Activated CD8-positive, alpha-beta memory T cell treated with anti-CD3 and anti-CD28 coated beads, Interleukin-2, amount 50 U/mL, for 1 hour (primary cell): ENCODE measurements around the gene CLEC14A.

Experiments
- DNase-seq: peaks from one replicate; pipeline ENCODE4 v3.0.0-alpha.2; 2020; ENCODE audit errors: extremely low read depth

Gene CLEC14A

DNA sequence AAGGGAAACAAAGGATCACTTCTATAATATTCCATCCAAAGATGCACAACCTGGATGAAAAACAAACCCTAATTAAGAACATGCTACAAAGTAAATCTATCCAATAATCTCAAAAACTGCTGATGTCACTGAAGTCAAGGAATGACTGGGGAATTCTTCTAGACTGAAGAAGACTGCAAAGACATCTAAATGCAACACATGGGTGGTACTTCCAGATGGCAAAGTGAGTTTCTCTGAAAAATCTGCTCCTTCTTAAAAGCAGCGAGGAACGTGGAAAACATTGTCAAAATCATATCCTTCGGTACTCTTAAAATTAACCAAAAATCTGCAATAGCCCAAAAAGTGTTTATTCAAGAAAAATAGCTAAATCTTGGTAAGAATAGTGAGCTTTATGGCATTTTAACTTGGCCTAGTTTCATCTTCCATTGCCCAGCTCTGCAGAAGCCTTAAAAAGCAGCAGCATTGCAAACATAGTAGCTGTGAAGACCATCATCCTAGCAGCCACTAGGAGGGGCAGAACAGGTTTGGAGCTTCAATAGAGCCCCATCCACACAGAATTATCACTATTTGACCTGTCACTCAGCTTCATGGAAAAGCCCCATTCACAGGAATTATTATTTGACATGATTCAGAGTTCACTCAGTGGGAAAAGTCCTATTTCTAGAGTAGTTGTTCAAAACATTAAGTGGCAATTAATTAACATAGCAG is 7.4 kb downstream of the CLEC14A start:
- no peak for DNase-seq

DNA sequence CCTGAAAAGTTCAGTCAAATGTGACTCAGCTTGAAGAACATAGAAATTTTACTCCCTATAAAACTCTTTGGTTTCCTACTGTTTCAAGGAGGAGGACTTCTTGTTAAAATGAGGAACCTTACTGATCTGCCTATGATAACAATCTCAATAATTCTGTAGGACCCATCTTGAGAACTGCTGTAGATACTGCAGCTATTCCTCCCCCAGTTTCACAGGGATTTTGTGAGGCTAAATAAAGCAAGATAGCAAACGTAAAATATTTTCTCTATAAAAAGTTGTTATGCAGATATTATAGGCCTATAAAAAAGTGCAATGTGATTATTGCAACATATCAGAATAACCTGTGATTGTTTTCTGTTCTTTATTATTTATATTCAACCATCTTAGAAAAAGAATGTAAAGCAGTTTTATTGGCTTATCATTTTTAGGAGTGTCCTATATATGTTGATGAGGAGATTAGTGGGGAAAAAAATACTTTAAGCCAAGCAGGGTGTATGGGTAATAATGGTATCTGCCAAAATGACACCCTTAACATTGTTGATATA is 12.1 kb downstream of the CLEC14A start:
- DNase-seq = no peak

DNA sequence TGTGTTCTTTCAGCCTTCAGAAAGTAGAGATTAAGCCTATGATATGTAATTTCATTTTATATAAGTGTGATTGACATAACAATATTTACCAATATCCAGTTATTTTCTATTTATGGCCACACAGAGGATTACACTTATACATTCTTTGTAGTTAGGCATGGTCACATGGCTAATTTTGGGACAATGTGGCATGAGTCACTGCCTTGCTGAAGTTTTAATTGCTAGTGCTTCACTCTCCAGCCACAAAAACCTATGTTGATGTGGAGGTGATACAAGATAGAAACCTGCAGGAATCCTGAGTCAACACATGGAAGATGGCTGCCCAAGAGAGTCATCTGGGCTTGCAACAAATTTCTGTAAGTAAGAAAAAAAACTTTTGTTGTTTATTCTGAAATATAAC is 17.0 kb downstream of the CLEC14A start:
- DNase-seq = no peak

DNA sequence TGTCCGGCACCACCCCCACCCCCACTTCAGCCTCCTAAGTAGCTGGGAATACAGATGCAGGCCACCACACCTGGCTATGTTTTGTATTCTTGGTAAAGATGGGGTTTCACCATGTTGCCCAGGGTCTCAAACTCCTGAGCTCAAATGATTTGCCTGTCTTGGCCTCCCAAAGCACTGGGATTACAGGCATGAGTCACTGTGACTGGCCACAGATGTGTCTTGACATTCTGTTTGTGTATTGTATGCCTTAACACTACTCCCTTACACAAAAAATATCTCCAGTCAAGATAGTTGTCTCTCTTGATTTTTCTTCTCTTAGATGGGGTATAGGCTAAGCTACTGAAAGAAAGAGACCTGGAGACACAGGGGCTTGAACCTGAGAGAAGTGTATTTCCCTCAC is 17.6 kb downstream of the CLEC14A start:
- no peak for DNase-seq

DNA sequence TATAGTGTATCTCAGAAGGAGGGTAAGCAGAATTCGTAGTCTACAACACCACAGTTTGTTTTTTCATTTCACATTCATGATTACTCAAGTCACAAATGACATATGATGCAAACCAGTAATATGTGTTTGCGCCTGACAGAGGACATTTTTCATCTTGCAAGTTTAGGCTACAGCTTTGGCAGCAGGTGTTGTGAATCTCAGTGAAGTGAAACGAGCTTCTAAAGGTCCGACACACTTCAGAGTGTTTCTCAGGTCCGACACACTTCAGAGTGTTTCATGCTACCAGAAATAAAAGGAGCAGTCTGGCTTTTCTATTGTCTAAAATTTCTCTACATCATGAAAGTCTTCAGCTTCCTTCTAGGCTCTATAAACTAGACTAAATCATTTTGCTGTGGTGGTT is 22.7 kb downstream of the CLEC14A start:
- no peak for DNase-seq

DNA sequence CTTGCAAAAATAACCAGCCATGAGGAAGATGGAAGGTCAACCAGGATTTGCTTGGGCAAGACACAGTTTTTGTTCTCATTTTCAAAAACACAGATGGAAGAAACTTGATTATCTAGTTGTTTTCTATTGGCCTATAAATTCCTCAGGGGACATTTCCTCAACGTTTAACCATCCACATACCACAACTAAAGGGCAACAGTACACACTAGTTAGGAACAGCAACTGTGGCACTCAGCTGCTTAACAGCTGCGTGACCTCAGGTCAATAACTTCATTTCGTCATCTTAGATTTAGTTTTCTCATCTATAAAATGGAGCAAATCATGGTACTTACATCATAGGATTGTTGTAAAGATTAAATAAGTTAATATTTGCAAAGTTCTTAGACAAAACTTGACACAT is 29.5 kb downstream of the CLEC14A start:
- no peak for DNase-seq

DNA sequence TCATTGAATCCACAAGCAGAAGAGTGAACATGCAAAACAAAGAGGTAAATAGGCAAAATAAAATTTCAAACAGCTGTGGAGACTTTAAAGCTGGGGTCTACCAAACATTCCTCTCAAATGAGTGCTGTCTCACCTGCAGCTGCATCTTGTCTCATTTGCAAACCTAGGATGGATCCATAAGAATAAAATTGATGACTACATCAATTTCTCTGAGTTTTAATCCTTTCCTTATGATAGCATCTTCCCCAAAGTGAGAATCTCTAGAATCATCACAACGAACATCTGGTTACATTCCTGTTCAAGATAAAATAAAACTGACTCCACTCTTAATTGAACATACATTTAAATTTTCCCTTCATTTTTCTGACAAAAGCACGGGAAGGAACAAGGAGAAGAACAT is 29.9 kb downstream of the CLEC14A start:
- DNase-seq = no peak

DNA sequence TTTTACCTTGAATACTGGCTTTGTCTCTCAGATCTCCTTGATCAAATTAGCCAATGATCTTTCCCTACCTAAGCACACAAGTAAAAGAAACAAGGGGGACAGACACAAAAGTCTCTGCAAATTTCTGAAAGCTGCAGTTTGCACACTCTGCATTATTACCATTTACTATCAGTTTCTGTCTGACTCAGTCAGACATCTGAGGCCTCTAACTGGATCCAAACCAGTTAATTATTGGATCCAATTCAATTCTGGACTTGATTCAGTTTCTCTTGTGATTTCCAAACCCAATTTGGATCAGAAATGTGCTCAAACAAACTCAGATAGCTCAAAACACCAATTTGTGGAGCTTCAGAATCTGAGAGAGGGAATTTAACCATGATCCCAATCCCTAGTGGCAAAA is 31.6 kb downstream of the CLEC14A start:
- no peak for DNase-seq

DNA sequence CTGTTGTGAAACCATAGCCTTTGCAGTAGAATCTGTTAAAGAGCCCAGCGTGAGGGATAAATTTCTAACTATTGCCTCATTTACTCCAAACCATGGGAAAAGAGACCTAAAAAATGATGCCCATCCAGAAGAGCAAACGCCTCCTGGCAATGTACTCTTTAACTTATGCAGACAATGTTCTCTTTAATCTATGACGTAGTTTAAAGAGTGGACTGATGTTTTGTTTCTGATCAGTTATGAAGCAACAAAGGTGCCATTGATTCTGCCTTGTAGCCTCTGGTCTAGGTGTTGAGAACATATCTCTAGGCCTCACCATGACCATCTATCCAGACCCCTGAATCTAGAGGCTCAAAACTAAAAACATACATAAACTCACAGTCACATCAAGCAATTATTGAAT is 34.8 kb downstream of the CLEC14A start:
- no peak for DNase-seq

DNA sequence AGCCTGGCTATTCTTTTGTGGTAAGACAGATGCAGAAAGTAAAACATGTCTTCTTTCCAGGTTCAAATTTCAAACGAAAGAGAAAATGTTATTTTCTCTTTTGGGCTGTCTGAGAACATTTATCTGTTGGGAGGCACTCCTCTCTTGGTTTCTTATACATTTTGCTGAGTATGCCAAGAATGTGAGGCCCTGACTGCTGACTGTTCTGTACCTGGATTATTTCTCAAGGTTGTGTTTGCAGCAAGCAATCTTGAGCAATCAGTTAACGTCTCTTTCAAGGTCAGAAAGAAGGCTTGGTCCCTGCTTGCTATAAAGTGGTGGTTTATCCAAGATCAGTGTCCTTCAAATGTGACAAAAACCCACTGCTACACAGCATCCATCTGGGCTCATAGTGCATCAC is 38.3 kb downstream of the CLEC14A start:
- DNase-seq = no peak

DNA sequence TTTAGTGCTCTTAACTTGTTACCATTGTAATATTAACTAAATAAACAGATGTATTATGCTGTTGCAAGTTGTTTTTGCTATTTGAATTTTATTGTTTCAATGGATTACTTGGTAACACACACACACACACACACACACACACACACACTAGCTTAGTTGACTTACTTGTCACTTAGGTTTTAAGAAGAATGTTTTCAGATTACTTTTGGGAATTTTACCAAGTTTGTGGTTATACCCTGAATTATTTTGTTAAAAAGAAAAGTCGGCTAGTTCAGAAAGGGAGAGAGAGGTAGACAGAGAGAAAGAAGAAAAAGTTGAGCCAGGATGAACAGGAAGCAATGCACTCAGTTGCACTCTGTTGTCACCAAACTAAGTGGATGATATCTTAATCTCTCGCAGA is 42.9 kb downstream of the CLEC14A start:
- no peak for DNase-seq

DNA sequence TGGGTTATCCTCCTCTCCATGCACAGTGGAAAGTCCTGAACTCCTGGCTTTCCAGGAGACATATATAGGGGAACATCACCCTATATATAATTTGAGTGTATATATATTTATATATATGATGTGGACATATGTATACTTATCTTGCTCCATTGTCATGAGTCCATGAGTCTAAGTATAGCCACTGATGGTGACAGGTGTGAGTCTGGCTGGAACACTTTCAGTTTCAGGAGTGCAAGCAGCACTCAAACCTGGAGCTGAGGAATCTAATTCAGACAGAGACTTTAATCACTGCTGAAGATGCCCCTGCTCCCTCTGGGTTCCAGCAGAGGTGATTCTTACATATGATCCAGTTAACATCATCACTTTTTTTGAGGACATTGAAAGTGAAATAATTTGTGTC is 43.8 kb downstream of the CLEC14A start:
- DNase-seq = no peak

DNA sequence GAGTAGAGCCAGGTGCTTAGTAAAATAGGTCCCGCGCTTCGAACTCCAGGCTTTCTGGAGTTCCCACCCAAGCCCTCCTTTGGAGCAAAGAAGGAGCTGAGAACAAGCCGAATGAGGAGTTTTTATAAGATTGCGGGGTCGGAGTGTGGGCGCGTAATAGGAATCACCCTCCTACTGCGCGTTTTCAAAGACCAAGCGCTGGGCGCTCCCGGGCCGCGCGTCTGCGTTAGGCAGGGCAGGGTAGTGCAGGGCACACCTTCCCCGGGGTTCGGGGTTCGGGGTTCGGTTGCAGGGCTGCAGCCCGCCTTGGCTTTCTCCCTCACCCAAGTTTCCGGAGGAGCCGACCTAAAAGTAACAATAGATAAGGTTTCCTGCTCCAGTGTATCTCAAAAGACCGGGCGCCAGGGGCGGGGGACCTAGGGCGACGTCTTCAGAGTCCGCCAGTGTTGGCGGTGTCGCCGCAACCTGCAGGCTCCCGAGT is 44.6 kb downstream of the CLEC14A start:
- DNase-seq = no peak

DNA sequence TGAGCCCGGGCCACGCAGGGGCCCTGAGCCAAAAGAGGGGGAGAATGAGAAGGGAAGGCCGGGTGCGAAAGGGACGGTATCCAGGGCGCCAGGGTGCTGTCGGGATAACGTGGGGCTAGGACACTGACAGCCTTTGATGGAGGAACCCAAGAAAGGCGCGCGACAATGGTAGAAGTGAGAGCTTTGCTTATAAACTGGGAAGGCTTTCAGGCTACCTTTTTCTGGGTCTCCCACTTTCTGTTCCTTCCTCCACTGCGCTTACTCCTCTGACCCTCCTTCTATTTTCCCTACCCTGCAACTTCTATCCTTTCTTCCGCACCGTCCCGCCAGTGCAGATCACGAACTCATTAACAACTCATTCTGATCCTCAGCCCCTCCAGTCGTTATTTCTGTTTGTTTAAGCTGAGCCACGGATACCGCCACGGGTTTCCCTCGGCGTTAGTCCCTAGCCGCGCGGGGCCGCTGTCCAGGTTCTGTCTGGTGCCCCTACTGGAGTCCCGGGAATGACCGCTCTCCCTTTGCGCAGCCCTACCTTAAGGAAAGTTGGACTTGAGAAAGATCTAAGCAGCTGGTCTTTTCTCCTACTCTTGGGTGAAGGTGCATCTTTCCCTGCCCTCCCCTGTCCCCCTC is 45.2 kb downstream of the CLEC14A start:
- DNase-seq = no peak

DNA sequence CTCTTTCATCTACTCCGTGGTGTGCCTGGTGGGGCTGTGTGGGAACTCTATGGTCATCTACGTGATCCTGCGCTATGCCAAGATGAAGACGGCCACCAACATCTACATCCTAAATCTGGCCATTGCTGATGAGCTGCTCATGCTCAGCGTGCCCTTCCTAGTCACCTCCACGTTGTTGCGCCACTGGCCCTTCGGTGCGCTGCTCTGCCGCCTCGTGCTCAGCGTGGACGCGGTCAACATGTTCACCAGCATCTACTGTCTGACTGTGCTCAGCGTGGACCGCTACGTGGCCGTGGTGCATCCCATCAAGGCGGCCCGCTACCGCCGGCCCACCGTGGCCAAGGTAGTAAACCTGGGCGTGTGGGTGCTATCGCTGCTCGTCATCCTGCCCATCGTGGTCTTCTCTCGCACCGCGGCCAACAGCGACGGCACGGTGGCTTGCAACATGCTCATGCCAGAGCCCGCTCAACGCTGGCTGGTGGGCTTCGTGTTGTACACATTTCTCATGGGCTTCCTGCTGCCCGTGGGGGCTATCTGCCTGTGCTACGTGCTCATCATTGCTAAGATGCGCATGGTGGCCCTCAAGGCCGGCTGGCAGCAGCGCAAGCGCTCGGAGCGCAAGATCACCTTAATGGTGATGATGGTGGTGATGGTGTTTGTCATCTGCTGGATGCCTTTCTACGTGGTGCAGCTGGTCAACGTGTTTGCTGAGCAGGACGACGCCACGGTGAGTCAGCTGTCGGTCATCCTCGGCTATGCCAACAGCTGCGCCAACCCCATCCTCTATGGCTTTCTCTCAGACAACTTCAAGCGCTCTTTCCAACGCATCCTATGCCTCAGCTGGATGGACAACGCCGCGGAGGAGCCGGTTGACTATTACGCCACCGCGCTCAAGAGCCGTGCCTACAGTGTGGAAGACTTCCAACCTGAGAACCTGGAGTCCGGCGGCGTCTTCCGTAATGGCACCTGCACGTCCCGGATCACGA is 46.0 kb downstream of the CLEC14A start:
- no peak for DNase-seq

DNA sequence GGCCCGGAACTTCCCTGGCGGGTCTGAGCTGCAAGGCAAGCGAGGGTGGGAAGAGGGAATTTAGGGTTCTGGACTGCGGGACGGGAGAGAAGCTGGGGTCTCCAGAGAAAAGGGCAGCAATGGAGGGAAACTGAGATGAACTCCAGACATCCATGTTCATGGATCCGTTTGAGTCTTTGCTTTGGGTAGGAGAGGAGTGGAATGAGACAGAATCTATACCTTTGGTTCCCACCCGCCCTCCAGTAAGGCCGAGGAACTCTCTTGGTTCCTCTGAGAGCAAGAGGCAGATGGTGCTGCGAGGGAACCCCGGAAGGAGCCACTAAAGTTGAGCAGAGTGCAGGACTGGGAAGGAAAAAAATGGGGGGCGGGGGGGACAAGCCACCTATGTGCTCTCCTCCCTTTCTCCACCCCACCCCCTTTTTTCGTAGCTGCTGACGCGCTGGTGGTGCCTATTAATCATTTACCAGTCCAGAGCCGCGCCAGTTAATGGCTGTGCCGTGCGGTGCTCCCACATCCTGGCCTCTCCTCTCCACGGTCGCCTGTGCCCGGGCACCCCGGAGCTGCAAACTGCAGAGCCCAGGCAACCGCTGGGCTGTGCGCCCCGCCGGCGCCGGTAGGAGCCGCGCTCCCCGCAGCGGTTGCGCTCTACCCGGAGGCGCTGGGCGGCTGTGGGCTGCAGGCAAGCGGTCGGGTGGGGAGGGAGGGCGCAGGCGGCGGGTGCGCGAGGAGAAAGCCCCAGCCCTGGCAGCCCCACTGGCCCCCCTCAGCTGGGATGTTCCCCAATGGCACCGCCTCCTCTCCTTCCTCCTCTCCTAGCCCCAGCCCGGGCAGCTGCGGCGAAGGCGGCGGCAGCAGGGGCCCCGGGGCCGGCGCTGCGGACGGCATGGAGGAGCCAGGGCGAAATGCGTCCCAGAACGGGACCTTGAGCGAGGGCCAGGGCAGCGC is 47.0 kb downstream of the CLEC14A start:
- DNase-seq = no peak

DNA sequence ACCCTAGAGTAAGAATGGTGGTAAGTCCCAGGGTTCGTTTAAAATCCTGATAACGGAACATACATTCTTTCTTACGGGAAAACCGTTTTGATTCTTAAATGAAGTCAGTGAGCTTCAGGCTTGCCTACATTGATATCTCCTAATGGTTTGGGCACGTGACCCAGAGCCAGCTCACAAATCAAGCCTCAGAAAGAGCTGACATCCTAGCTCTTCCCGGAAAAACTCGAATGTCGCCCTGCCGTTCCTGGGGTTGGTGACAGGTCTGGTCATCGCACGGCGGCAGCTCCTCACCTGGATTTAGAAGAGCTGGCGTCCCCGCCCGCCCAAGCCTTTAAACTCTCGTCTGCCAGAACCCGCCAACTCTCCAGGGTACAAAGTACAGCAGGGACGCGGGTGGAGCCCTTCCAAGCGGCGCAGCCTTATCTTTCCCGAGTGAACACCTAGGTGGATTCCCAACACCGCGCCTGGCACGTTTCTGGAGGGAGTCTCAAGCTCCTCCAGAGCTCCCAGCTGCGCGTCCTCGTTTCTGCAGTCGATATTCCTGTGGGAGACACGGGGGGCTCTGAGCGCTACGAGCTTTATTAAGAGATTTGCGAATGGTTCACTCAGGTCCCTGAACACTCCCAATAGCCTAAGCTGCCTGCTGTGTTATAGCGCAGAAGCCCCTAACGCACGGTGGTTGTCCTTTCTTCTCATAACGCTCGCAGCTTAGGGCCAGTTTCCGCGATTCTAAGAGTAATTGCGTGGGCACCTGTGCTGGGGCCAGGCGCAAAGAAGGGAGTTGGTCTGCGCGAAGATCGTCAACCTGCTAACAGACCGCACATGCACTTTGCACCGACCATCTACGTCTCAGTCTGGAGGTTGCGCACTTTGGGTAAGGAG is 47.9 kb downstream of the CLEC14A start, which contains the start of gene SSTR1:
TSS of gene SSTR1 (plus strand) at position 169 of the 882 bp plus-strand sequence. CDS start 1,486 bp downstream, outside the sequence.
- no peak for DNase-seq

DNA sequence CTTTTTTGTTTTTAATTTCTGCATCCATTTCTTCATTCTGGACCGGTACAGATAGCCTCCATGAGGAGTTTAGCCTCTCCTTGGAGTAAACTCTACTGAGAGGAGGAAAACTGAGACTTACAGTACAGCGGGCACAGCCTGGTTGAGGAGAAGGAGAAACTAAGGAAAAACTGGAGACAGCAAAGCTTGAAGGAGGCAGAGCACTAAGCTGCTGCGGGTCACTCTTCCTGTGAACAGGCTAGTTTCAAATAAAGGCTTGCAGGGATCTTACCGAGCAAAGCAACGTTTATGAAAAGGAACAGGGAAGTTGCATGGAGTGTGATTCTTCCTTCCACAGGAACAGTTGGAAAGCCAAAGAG is 48.5 kb downstream of the CLEC14A start:
- no peak for DNase-seq

DNA sequence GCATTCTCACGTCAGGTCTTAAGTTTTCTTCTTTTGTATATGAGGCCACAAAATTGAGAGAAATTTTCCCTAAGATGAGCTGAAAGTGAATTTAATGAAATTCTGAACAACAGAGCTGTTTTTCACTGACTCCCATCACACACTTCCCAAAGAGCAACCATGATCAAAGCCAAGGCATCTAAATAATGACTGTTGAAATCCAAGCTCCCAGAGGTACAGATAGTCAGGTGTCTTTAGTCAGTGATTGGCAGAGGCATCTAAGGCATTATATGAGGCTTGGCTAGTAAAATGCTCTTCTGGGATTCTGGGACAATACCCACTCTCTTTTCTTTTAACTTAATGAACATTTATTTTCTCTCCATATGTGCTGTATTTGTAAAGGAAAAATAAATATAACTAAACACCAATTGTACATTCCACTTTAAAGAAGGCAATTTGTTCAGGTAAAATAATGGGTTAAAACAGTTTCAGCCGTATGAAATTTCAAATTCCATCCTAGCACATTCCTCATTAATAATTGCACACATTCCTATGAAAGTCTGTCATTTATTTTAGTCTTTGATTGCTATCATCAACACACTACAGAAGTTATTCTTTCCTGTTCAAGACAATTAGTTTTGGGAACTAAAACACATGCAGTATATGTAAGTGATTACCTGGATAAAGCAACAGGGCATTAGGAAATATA is 49.1 kb downstream of the CLEC14A start:
- DNase-seq = no peak
